ENCODE measurements around the gene RASGRP2. TPM values are rescaled to one million over a fixed set of nuclear protein-coding genes. Genes with fewer than 3 reads are reported as not detected.

RASGRP2 gene
- total and polyA plus RNA-seq, 9 donors = 2.1 to 18.9 (median 7.6) TPM

DNA sequence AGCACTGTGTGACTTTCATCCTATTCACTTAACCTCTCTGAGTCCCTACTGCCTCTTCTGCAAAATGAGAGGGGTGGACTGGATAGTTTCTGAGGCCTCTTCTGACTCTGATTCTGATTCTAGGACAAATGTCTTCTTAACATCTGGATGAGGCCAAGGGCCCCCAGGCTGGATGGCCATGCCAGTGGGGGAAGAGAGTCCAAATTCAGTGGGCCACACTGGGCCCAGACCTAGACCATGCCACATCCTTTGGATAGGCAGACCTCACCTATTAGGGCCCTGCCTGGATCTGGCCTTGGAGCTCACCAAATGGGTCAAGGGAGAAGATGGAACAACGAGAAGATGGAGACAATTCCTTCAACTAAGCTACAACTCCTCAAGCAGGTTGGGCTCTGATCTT, 45.5 kb downstream of the RASGRP2 start:
- WGBS, 3 donors = 63 to 71% (median 67%) methylated on average over 1 of the region's 1 CpG
- no peaks in the 10 kb centered on the region for H3K9me3 ChIP-seq
- intact Hi-C loops (cut with DNase I) = no loop called here
- H3K27me3 ChIP-seq = no peaks in the 10 kb centered on the region
- no peaks in the 10 kb centered on the region for H3K4me1 ChIP-seq (ENCODE audit: insufficient read depth)
- DNase-seq = no peak
- no peaks in the 10 kb centered on the region for H3K36me3 ChIP-seq
- no peak for TF ChIP-seq CTCF (IDR thresholded peaks at IDR 0.05)
- no peak for TF ChIP-seq EP300 (IDR thresholded peaks at IDR 0.05)
- no peak for TF ChIP-seq POLR2A (IDR thresholded peaks at IDR 0.05)
- no peak overlapping the region for H3K27ac ChIP-seq
- no peak overlapping the region for H3K4me3 ChIP-seq

- intact Hi-C loops (cut with DNase I) = no loop called here
- no peaks in the 10 kb centered on the region for H3K4me1 ChIP-seq (ENCODE audit: insufficient read depth)
- H3K4me3 ChIP-seq = no peak overlapping the region
- no peak overlapping the region for H3K27ac ChIP-seq
- H3K9me3 ChIP-seq = no peaks in the 10 kb centered on the region
- 73 to 82% (median 80%) methylated on average over 7 of the region's 7 CpGs for WGBS, 3 donors
- H3K27me3 ChIP-seq = no peaks in the 10 kb centered on the region
- no peak for TF ChIP-seq POLR2A (IDR thresholded peaks at IDR 0.05)
- no peak for TF ChIP-seq EP300 (IDR thresholded peaks at IDR 0.05)
- no peak for TF ChIP-seq CTCF (IDR thresholded peaks at IDR 0.05)
- DNase-seq = no peak
- H3K36me3 ChIP-seq = no peaks in the 10 kb centered on the region
These were observed 46.1 kb downstream of the RASGRP2 start for GRCh38 chr11:64697663-64698375.

GRCh38 chr11:64696045-64696444, 47.9 kb downstream of the RASGRP2 start:
- Histone ChIP-seq H3K27me3 (no peaks in the 10 kb centered on the region), H3K4me3 (no peak overlapping the region), H3K36me3 (no peaks in the 10 kb centered on the region), H3K9me3 (no peaks in the 10 kb centered on the region), H3K4me1 (ENCODE audit: insufficient read depth) (no peaks in the 10 kb centered on the region), H3K27ac (no peak overlapping the region)
- 82 to 90% (median 86%) methylated on average over 8 of the region's 8 CpGs for WGBS, 3 donors
- no peak for TF ChIP-seq EP300 (IDR thresholded peaks at IDR 0.05)
- no peak for DNase-seq
- intact Hi-C loops (cut with DNase I) = no loop called here

- no peak for TF ChIP-seq POLR2A (IDR thresholded peaks at IDR 0.05)
- no peak for TF ChIP-seq CTCF (IDR thresholded peaks at IDR 0.05)
- TF ChIP-seq EP300 (IDR thresholded peaks at IDR 0.05) = no peak
These were observed 48.4 kb downstream of the RASGRP2 start for GRCh38 chr11:64695548-64695947.

GRCh38 chr11:64694821-64695365, 49.0 kb downstream of the RASGRP2 start:
- no peaks in the 10 kb centered on the region for H3K27me3 ChIP-seq
- H3K4me1 ChIP-seq (ENCODE audit: insufficient read depth) = no peaks in the 10 kb centered on the region
- no peaks in the 10 kb centered on the region for H3K9me3 ChIP-seq
- no peak for DNase-seq
- H3K4me3 ChIP-seq = no peak overlapping the region
- TF ChIP-seq POLR2A (IDR thresholded peaks at IDR 0.05) = no peak
- TF ChIP-seq EP300 (IDR thresholded peaks at IDR 0.05) = no peak
- TF ChIP-seq CTCF (IDR thresholded peaks at IDR 0.05) = no peak
- 49 to 60% (median 49%) methylated on average over 5 of the region's 5 CpGs for WGBS, 3 donors
- intact Hi-C loops (cut with DNase I) = no loop called here
- H3K27ac ChIP-seq = no peak overlapping the region
- no peaks in the 10 kb centered on the region for H3K36me3 ChIP-seq

More at GRCh38 chr11:64695548-64695947, 48.4 kb downstream of the RASGRP2 start:
- H3K27ac ChIP-seq = no peak overlapping the region
- WGBS, 3 donors = 88 to 93% (median 91%) methylated on average over 5 of the region's 5 CpGs
- no peaks in the 10 kb centered on the region for H3K4me1 ChIP-seq (ENCODE audit: insufficient read depth)
- no peaks in the 10 kb centered on the region for H3K9me3 ChIP-seq
- no peak for DNase-seq
- intact Hi-C loops (cut with DNase I) = no loop called here
- no peaks in the 10 kb centered on the region for H3K36me3 ChIP-seq
- no peaks in the 10 kb centered on the region for H3K27me3 ChIP-seq
- H3K4me3 ChIP-seq = no peak overlapping the region
